ENCODE measurements around the gene GPAT2. TPM values are rescaled to one million over a fixed set of nuclear protein-coding genes. Genes with fewer than 3 reads are reported as not detected.
"Not testable (repeated sequence)": the region's sequence is repeated elsewhere in the genome, so short reads cannot be mapped to it uniquely, and the experiment has no call there.

Gene GPAT2
- total RNA-seq, 1 donor from 2014 or later: 20.4 TPM

GRCh38 chr2:96022701-96023447 lies 11.8 kb downstream of the GPAT2 start:
- intact Hi-C loops (cut with micrococcal nuclease): loop anchor here (10.0 kb wide), 2 partner anchors 92 to 152 kb away; partner anchors contain the start of gene ADRA2B
- peak; percentile 93 for DNase-seq
- not testable (repeated sequence) for H3K27me3 Mint-ChIP-seq; H3K27ac Mint-ChIP-seq; H3K36me3 Mint-ChIP-seq (ENCODE audit: low read depth); H3K4me3 Mint-ChIP-seq; H3K9me3 Mint-ChIP-seq; H3K4me1 Mint-ChIP-seq

GRCh38 chr2:96022126-96022525 lies 12.6 kb downstream of the GPAT2 start:
- H3K27ac Mint-ChIP-seq; H3K4me1 Mint-ChIP-seq; H3K4me3 Mint-ChIP-seq; H3K27me3 Mint-ChIP-seq; H3K36me3 Mint-ChIP-seq (ENCODE audit: low read depth); DNase-seq; H3K9me3 Mint-ChIP-seq: not testable (repeated sequence)
- intact Hi-C loops (cut with micrococcal nuclease): loop anchor here (10.0 kb wide), 2 partner anchors 93 to 153 kb away; partner anchors contain the start of gene ADRA2B

- not testable (repeated sequence) for H3K4me1 Mint-ChIP-seq; H3K27ac Mint-ChIP-seq; H3K9me3 Mint-ChIP-seq; H3K36me3 Mint-ChIP-seq (ENCODE audit: low read depth); H3K4me3 Mint-ChIP-seq; H3K27me3 Mint-ChIP-seq
- DNase-seq: peak; percentile 49
- intact Hi-C loops (cut with micrococcal nuclease): loop anchor here (10.0 kb wide), 2 partner anchors 94 to 154 kb away; partner anchors contain the start of gene ADRA2B
Measured at GRCh38 chr2:96021142-96021541, 13.6 kb downstream of the GPAT2 start.

GRCh38 chr2:96019909-96020590 lies 14.7 kb downstream of the GPAT2 start:
- not testable (repeated sequence) for H3K9me3 Mint-ChIP-seq; DNase-seq; H3K27me3 Mint-ChIP-seq; H3K4me1 Mint-ChIP-seq; H3K27ac Mint-ChIP-seq; H3K4me3 Mint-ChIP-seq; H3K36me3 Mint-ChIP-seq (ENCODE audit: low read depth)
- intact Hi-C loops (cut with micrococcal nuclease): loop anchor here (10.0 kb wide), 2 partner anchors 95 to 155 kb away; partner anchors contain the start of gene ADRA2B

GRCh38 chr2:96016321-96016720 lies 18.4 kb downstream of the GPAT2 start:
- H3K4me1 Mint-ChIP-seq; intact Hi-C loops (cut with micrococcal nuclease); H3K9me3 Mint-ChIP-seq; H3K27ac Mint-ChIP-seq; H3K27me3 Mint-ChIP-seq; H3K4me3 Mint-ChIP-seq; H3K36me3 Mint-ChIP-seq (ENCODE audit: low read depth); DNase-seq: not testable (repeated sequence)

- peaks cover 10% of the 10 kb centered on the region for H3K27me3 Mint-ChIP-seq
- H3K27ac Mint-ChIP-seq; H3K4me3 Mint-ChIP-seq; H3K4me1 Mint-ChIP-seq; intact Hi-C loops (cut with micrococcal nuclease); H3K9me3 Mint-ChIP-seq; H3K36me3 Mint-ChIP-seq (ENCODE audit: low read depth): not testable (repeated sequence)
- peak; percentile 57 for DNase-seq
Measured at GRCh38 chr2:96012792-96013264, 21.9 kb downstream of the GPAT2 start.

- H3K27me3 Mint-ChIP-seq: peaks cover 11% of the 10 kb centered on the region
- H3K9me3 Mint-ChIP-seq; H3K4me3 Mint-ChIP-seq; H3K27ac Mint-ChIP-seq; H3K36me3 Mint-ChIP-seq (ENCODE audit: low read depth); H3K4me1 Mint-ChIP-seq; intact Hi-C loops (cut with micrococcal nuclease): not testable (repeated sequence)
- peak; percentile 52 for DNase-seq
Measured at GRCh38 chr2:96012086-96012791, 22.5 kb downstream of the GPAT2 start.

GRCh38 chr2:96011129-96011455 lies 23.6 kb downstream of the GPAT2 start:
- H3K4me1 Mint-ChIP-seq; H3K9me3 Mint-ChIP-seq; H3K27ac Mint-ChIP-seq; intact Hi-C loops (cut with micrococcal nuclease); H3K36me3 Mint-ChIP-seq (ENCODE audit: low read depth): not testable (repeated sequence)
- H3K4me3 Mint-ChIP-seq: peak overlapping the region; percentile 61
- peaks cover 18% of the 10 kb centered on the region for H3K27me3 Mint-ChIP-seq
- DNase-seq: peak; percentile 78

- H3K4me1 Mint-ChIP-seq: not testable (repeated sequence)
- peak; percentile 99 for DNase-seq
Measured at GRCh38 chr2:96010320-96011128, 24.2 kb downstream of the GPAT2 start.

GRCh38 chr2:96009833-96010232 lies 24.9 kb downstream of the GPAT2 start:
- Mint-ChIP-seq H3K27ac (peak overlapping the region; percentile 63), H3K4me3 (peak overlapping the region; percentile 85), H3K27me3 (peaks cover 29% of the 10 kb centered on the region)
- H3K4me1 Mint-ChIP-seq; H3K36me3 Mint-ChIP-seq (ENCODE audit: low read depth); H3K9me3 Mint-ChIP-seq; intact Hi-C loops (cut with micrococcal nuclease): not testable (repeated sequence)
- DNase-seq: peak; percentile 59

More at GRCh38 chr2:96010320-96011128, 24.2 kb downstream of the GPAT2 start:
- Mint-ChIP-seq H3K4me3 (peak overlapping the region; percentile 85), H3K27me3 (peaks cover 23% of the 10 kb centered on the region), H3K27ac (peak overlapping the region; percentile 63)
- H3K36me3 Mint-ChIP-seq (ENCODE audit: low read depth); intact Hi-C loops (cut with micrococcal nuclease); H3K9me3 Mint-ChIP-seq: not testable (repeated sequence)

- DNase-seq: peak; percentile 51
- intact Hi-C loops (cut with micrococcal nuclease); H3K27ac Mint-ChIP-seq; H3K36me3 Mint-ChIP-seq (ENCODE audit: low read depth); H3K4me1 Mint-ChIP-seq; H3K9me3 Mint-ChIP-seq; H3K4me3 Mint-ChIP-seq: not testable (repeated sequence)
- H3K27me3 Mint-ChIP-seq: peaks cover 37% of the 10 kb centered on the region
Measured at GRCh38 chr2:96008051-96008450, 26.7 kb downstream of the GPAT2 start.

- H3K36me3 Mint-ChIP-seq (ENCODE audit: low read depth); H3K4me1 Mint-ChIP-seq; intact Hi-C loops (cut with micrococcal nuclease); H3K9me3 Mint-ChIP-seq; H3K4me3 Mint-ChIP-seq; H3K27ac Mint-ChIP-seq: not testable (repeated sequence)
- peak; percentile 20 for DNase-seq
- H3K27me3 Mint-ChIP-seq: peaks cover 50% of the 10 kb centered on the region
Measured at GRCh38 chr2:96006248-96006647, 28.5 kb downstream of the GPAT2 start.

- H3K4me3 Mint-ChIP-seq: peak overlapping the region; percentile 86
Measured at GRCh38 chr2:95992520-95993272, 42.0 kb downstream of the GPAT2 start.

More at GRCh38 chr2:95992520-95993272, 42.0 kb downstream of the GPAT2 start:
- not testable (repeated sequence) for H3K4me1 Mint-ChIP-seq; H3K9me3 Mint-ChIP-seq; H3K36me3 Mint-ChIP-seq (ENCODE audit: low read depth)
- peak overlapping the region; percentile 93 for H3K27ac Mint-ChIP-seq
- intact Hi-C loops (cut with micrococcal nuclease): loop anchor here (5.0 kb wide), 2 partner anchors 180 to 275 kb away; partner anchors contain the start of genes CIAO1 and TMEM127
- peak; percentile 90 for DNase-seq
- H3K27me3 Mint-ChIP-seq: peaks cover 31% of the 10 kb centered on the region
